ENCODE measurements around the gene AGTPBP1. TPM values are rescaled to one million over a fixed set of nuclear protein-coding genes. Genes with fewer than 3 reads are reported as not detected.

Gene AGTPBP1
- polyA plus RNA-seq, 1 of the 3 experiments (the other 2 are of a cell fraction), result 3.8 TPM

DNA sequence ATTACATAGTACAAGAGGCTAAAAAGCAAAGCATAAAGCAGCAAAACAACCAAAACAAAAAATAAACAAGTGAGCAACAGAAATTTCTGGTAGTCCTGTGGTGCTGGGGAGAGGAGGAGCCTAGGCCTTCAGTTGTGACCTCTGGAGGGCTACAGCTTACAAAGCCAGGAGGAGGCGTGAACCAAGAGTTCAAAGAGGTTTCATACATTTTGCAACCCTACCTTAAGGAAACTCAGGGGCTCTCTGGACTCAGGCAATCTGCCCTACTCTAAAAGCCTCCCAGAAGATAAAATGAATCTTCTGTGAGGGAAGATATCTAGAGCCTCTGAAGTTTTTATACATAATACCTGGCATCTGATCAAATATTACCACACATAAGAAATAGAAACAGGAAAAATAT is 187.4 kb downstream of the AGTPBP1 start:
- peaks cover 0 to 4% of the 10 kb centered on the region in 2 experiments; a peak in 1 of 4 replicates for H3K4me1 ChIP-seq (ENCODE audit: control insufficient read depth in 1 of 2, insufficient read depth in 2 of 2, low read depth in 1 of 2, low read length in 1 of 2)
- POLR2A ChIA-PET, result no interaction called here
- no peak for DNase-seq
- no peak overlapping the region for H3K4me3 ChIP-seq (ENCODE audit: low read depth in 2 of 2, low read length in 1 of 2)
- CTCF ChIA-PET, result interaction anchor here (1.4 kb wide), 1 partner anchor 15 kb away, joined by 3 read pairs; no protein-coding TSS in a partner anchor
- 100% methylated on average over 1 of the region's 1 CpG for WGBS (ENCODE audit: low lambda C conversion rate)
- no peaks in the 10 kb centered on the region for H3F3A ChIP-seq (replicated peaks; ENCODE audit: insufficient read depth)
- H3K79me2 ChIP-seq (ENCODE audit: insufficient read depth), result no peaks in the 10 kb centered on the region
- H3K9ac ChIP-seq, result no peak overlapping the region
- no peaks in the 10 kb centered on the region for H3K27me3 ChIP-seq (ENCODE audit: insufficient read depth)
- H3K36me3 ChIP-seq (replicated peaks in 1 of 2; ENCODE audit: control insufficient read depth in 1 of 2, insufficient read depth in 2 of 2, low read length in 1 of 2), result no peaks in the 10 kb centered on the region
- H3K9me2 ChIP-seq, result no peaks in the 10 kb centered on the region
- no peak overlapping the region for H2AFZ ChIP-seq (ENCODE audit: low read depth)
- H3K9me3 ChIP-seq, result no peaks in the 10 kb centered on the region
- TF ChIP-seq MXI1 (IDR thresholded peaks at IDR 0.05; ENCODE audit: low read depth, low read length) (no peak), POLR2AphosphoS5 (IDR thresholded peaks at IDR 0.05; ENCODE audit: low read depth, low read length) (no peak), CHD2 (IDR thresholded peaks at IDR 0.05; ENCODE audit: low read length, partially characterized antibody) (no peak), EP300 (IDR thresholded peaks at IDR 0.05; ENCODE audit: borderline replicate concordance in 1 of 2, low read depth in 1 of 2, low read length in 1 of 2) (no peak), TAF1 (IDR thresholded peaks at IDR 0.05; ENCODE audit: borderline replicate concordance, low read depth, low read length) (no peak), MEF2A (IDR thresholded peaks at IDR 0.05; ENCODE audit: borderline replicate concordance, low read depth) (no peak), YY1 (IDR thresholded peaks at IDR 0.05; ENCODE audit: low read depth) (no peak), GABPA (IDR thresholded peaks at IDR 0.05; ENCODE audit: low read depth) (no peak), GATA2 (CRISPR knock-in tag; IDR thresholded peaks at IDR 0.05) (no peak), NRF1 (IDR thresholded peaks at IDR 0.05; ENCODE audit: low read depth, low read length) (no peak), RXRA (IDR thresholded peaks at IDR 0.05; ENCODE audit: borderline replicate concordance, low read depth) (no peak), SMC3 (IDR thresholded peaks at IDR 0.05; ENCODE audit: low read depth, low read length) (no peak), EZH2phosphoT487 (IDR thresholded peaks at IDR 0.05; ENCODE audit: borderline replicate concordance, low read depth) (no peak), RCOR1 (IDR thresholded peaks at IDR 0.05; ENCODE audit: low read length) (no peak), JUND (IDR thresholded peaks at IDR 0.05) (no peak), RAD21 (IDR thresholded peaks at IDR 0.05; ENCODE audit: low read length) (no peak)
- TF ChIP-seq, protein P1, sequence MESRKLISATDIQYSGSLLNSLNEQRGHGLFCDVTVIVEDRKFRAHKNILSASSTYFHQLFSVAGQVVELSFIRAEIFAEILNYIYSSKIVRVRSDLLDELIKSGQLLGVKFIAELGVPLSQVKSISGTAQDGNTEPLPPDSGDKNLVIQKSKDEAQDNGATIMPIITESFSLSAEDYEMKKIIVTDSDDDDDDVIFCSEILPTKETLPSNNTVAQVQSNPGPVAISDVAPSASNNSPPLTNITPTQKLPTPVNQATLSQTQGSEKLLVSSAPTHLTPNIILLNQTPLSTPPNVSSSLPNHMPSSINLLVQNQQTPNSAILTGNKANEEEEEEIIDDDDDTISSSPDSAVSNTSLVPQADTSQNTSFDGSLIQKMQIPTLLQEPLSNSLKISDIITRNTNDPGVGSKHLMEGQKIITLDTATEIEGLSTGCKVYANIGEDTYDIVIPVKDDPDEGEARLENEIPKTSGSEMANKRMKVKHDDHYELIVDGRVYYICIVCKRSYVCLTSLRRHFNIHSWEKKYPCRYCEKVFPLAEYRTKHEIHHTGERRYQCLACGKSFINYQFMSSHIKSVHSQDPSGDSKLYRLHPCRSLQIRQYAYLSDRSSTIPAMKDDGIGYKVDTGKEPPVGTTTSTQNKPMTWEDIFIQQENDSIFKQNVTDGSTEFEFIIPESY (IDR thresholded peaks at IDR 0.05; ENCODE audit: borderline replicate concordance, low read depth), result no peak
- TF ChIP-seq, protein P2, sequence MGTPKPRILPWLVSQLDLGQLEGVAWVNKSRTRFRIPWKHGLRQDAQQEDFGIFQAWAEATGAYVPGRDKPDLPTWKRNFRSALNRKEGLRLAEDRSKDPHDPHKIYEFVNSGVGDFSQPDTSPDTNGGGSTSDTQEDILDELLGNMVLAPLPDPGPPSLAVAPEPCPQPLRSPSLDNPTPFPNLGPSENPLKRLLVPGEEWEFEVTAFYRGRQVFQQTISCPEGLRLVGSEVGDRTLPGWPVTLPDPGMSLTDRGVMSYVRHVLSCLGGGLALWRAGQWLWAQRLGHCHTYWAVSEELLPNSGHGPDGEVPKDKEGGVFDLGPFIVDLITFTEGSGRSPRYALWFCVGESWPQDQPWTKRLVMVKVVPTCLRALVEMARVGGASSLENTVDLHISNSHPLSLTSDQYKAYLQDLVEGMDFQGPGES (IDR thresholded peaks at IDR 0.05; ENCODE audit: low read depth, low read length), result no peak
- TF ChIP-seq, protein P3, sequence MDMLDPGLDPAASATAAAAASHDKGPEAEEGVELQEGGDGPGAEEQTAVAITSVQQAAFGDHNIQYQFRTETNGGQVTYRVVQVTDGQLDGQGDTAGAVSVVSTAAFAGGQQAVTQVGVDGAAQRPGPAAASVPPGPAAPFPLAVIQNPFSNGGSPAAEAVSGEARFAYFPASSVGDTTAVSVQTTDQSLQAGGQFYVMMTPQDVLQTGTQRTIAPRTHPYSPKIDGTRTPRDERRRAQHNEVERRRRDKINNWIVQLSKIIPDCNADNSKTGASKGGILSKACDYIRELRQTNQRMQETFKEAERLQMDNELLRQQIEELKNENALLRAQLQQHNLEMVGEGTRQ (IDR thresholded peaks at IDR 0.05; ENCODE audit: borderline replicate concordance, low read depth, low read length), result no peak
- TF ChIP-seq, protein P4, sequence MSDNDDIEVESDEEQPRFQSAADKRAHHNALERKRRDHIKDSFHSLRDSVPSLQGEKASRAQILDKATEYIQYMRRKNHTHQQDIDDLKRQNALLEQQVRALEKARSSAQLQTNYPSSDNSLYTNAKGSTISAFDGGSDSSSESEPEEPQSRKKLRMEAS (IDR thresholded peaks at IDR 0.05; ENCODE audit: low read depth), result no peak
- no peaks in the 10 kb centered on the region for H4K20me1 ChIP-seq (ENCODE audit: insufficient read depth)
- no peak overlapping the region for H3K27ac ChIP-seq (ENCODE audit: low read depth in 2 of 2, low read length in 1 of 2)
- no peak overlapping the region for H3K4me2 ChIP-seq

All from SK-N-SH (cell line).